Measurements from ENCODE around the gene PLSCR2.

DNA sequence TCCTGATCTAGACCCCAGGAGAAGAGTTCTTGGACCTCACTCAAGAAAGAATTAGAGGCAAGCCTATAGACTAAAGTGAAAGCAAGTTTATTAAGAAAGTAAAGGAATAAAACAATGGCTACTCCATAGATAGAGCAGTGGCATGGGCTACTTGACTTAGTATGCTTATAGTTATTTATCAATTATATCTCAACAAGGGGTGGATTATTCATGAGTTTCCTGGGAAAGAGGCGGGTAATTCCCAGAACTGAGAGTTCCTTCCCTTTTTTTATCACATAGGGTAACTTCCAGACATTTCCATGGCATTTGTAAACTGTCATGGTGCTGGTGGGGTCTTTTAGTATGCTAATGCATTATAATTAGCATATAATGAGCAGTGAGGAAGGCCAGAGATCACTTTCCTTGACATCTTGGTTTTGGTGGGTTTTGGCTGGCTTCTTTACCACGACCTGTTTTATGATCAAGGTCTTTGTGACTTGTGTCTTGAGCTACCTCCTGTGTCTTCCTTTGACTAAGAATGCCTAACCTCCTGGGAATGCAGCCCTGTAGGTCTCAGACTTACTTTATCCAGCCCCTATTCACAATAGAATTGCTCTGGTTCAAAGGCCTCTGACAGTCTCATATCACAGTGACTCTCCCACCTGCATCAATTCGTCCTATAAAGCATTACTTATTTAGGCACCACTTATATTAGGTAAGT is 35.3 kb upstream of the PLSCR2 start:
- TF ChIP-seq RFX5 (IDR thresholded peaks at IDR 0.05; ENCODE audit: borderline replicate concordance, low read depth, low read length) (no peak), SIN3A (conservative IDR thresholded peaks at IDR 0.05 in 1 of 2, IDR thresholded peaks at IDR 0.05 in 1 of 2; ENCODE audit: low read depth in 1 of 2, low read length in 2 of 2) (no peak), POLR2AphosphoS5 (IDR thresholded peaks at IDR 0.05; ENCODE audit: low read depth, low read length) (no peak), SP1 (IDR thresholded peaks at IDR 0.05; ENCODE audit: low read depth, low read length) (no peak), CBX5 (IDR thresholded peaks at IDR 0.05; ENCODE audit: low read depth, low read length) (no peak)
- TF ChIP-seq, protein P1, sequence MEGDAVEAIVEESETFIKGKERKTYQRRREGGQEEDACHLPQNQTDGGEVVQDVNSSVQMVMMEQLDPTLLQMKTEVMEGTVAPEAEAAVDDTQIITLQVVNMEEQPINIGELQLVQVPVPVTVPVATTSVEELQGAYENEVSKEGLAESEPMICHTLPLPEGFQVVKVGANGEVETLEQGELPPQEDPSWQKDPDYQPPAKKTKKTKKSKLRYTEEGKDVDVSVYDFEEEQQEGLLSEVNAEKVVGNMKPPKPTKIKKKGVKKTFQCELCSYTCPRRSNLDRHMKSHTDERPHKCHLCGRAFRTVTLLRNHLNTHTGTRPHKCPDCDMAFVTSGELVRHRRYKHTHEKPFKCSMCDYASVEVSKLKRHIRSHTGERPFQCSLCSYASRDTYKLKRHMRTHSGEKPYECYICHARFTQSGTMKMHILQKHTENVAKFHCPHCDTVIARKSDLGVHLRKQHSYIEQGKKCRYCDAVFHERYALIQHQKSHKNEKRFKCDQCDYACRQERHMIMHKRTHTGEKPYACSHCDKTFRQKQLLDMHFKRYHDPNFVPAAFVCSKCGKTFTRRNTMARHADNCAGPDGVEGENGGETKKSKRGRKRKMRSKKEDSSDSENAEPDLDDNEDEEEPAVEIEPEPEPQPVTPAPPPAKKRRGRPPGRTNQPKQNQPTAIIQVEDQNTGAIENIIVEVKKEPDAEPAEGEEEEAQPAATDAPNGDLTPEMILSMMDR (IDR thresholded peaks at IDR 0.05; ENCODE audit: control extremely low read depth in 1 of 3, insufficient read depth in 1 of 3, low read depth in 1 of 3, low read length in 3 of 3) = no peak
